ENCODE data around the gene PNKD.

PNKD gene

GRCh38 chr2:218389333-218390150, 119.2 kb downstream of the PNKD start:
- Histone ChIP-seq H3K27ac (ENCODE audit: low read depth, low read length) (no peak overlapping the region), H3F3A (ENCODE audit: control insufficient read depth, insufficient read depth) (no peaks in the 10 kb centered on the region), H3K27me3 (ENCODE audit: control insufficient read depth, low read length) (no peaks in the 10 kb centered on the region), H3K9me2 (replicated peaks; ENCODE audit: control insufficient read depth, low read length) (no peaks in the 10 kb centered on the region), H3K4me2 (ENCODE audit: low read length) (no peak overlapping the region), H3K4me3 (ENCODE audit: low read length) (no peak overlapping the region), H4K20me1 (ENCODE audit: control insufficient read depth, insufficient read depth, low read depth, low read length) (no peaks in the 10 kb centered on the region), H3K4me1 (ENCODE audit: control insufficient read depth, low read length) (peaks cover 16% of the 10 kb centered on the region), H3K36me3 (ENCODE audit: control insufficient read depth, low read length) (no peaks in the 10 kb centered on the region), H3K79me2 (ENCODE audit: control insufficient read depth, low read length) (no peaks in the 10 kb centered on the region), H3K9me3 (ENCODE audit: control insufficient read depth, insufficient read depth, low read length) (no peaks in the 10 kb centered on the region)
- TF ChIP-seq EZH2phosphoT487 (IDR thresholded peaks at IDR 0.05; ENCODE audit: borderline replicate concordance, low read length) = no peak
- no peak for TF ChIP-seq CTCF (IDR thresholded peaks at IDR 0.05; ENCODE audit: low read depth, low read length, poor library complexity, severe bottlenecking)

GRCh38 chr2:218391202-218391601, 120.9 kb downstream of the PNKD start:
- no peaks in the 10 kb centered on the region for H3K36me3 ChIP-seq (ENCODE audit: control insufficient read depth, low read length)
- peaks cover 28% of the 10 kb centered on the region for H3K4me1 ChIP-seq (ENCODE audit: control insufficient read depth, low read length)
- 0 out of 2 replicates have a peak, but pooled peaks cover under 1% of the 10 kb centered on the region for H3F3A ChIP-seq (ENCODE audit: control insufficient read depth, insufficient read depth)
- no peaks in the 10 kb centered on the region for H3K9me3 ChIP-seq (ENCODE audit: control insufficient read depth, insufficient read depth, low read length)
- H4K20me1 ChIP-seq (ENCODE audit: control insufficient read depth, insufficient read depth, low read depth, low read length) = no peaks in the 10 kb centered on the region
- H3K79me2 ChIP-seq (ENCODE audit: control insufficient read depth, low read length) = no peaks in the 10 kb centered on the region
- no peak for TF ChIP-seq CTCF (IDR thresholded peaks at IDR 0.05; ENCODE audit: low read depth, low read length, poor library complexity, severe bottlenecking)
- no peak for TF ChIP-seq EZH2phosphoT487 (IDR thresholded peaks at IDR 0.05; ENCODE audit: borderline replicate concordance, low read length)
- H3K27ac ChIP-seq (ENCODE audit: low read depth, low read length) = no peak overlapping the region
- no peaks in the 10 kb centered on the region for H3K27me3 ChIP-seq (ENCODE audit: control insufficient read depth, low read length)
- H3K4me2 ChIP-seq (ENCODE audit: low read length) = no peak overlapping the region
- no peaks in the 10 kb centered on the region for H3K9me2 ChIP-seq (replicated peaks; ENCODE audit: control insufficient read depth, low read length)
- H3K4me3 ChIP-seq (ENCODE audit: low read length) = no peak overlapping the region

- H4K20me1 ChIP-seq (ENCODE audit: control insufficient read depth, insufficient read depth, low read depth, low read length) = no peaks in the 10 kb centered on the region
- no peak overlapping the region for H3K4me2 ChIP-seq (ENCODE audit: low read length)
- peaks cover 35% of the 10 kb centered on the region for H3K4me1 ChIP-seq (ENCODE audit: control insufficient read depth, low read length)
- no peak overlapping the region for H3K27ac ChIP-seq (ENCODE audit: low read depth, low read length)
- no peaks in the 10 kb centered on the region for H3K27me3 ChIP-seq (ENCODE audit: control insufficient read depth, low read length)
- H3K79me2 ChIP-seq (ENCODE audit: control insufficient read depth, low read length) = peaks cover 3% of the 10 kb centered on the region
- H3K9me2 ChIP-seq (replicated peaks; ENCODE audit: control insufficient read depth, low read length) = no peaks in the 10 kb centered on the region
- H3K4me3 ChIP-seq (ENCODE audit: low read length) = no peak overlapping the region
- TF ChIP-seq EZH2phosphoT487 (IDR thresholded peaks at IDR 0.05; ENCODE audit: borderline replicate concordance, low read length) (no peak), CTCF (IDR thresholded peaks at IDR 0.05; ENCODE audit: low read depth, low read length, poor library complexity, severe bottlenecking) (no peak)
- no peaks in the 10 kb centered on the region for H3K36me3 ChIP-seq (ENCODE audit: control insufficient read depth, low read length)
- no peaks in the 10 kb centered on the region for H3K9me3 ChIP-seq (ENCODE audit: control insufficient read depth, insufficient read depth, low read length)
- peaks cover 11% of the 10 kb centered on the region for H3F3A ChIP-seq (ENCODE audit: control insufficient read depth, insufficient read depth)
Observed at GRCh38 chr2:218392459-218392858, 122.1 kb downstream of the PNKD start.
